WTC11 (cell line): ENCODE results near the gene SLITRK2. TPM values are rescaled to one million over a fixed set of nuclear protein-coding genes. Genes with fewer than 3 reads are reported as not detected.

Experiments used
- ATAC-seq: fragments of 200-7000 bp; cut with Tn5 transposase; 2 replicates; pipeline ENCODE4 v1.10.0; 2021; ENCODE audit warnings: mild to moderate bottlenecking, moderate library complexity
- CTCF ChIA-PET: fragments of 300-600 bp; sonication (Branson Sonifier 250); formaldehyde crosslinking; loops from one replicate; lab custom pipeline; 2021; ENCODE audit warnings: antibody characterized with exemption; lab: Charles Lee
- POLR2A ChIA-PET: fragments of 350-600 bp; sonication (Branson Sonifier 250); formaldehyde crosslinking; loops from one replicate; lab custom pipeline; 2021; ENCODE audit warnings: antibody characterized with exemption; lab: Charles Lee
- DNase-seq: peaks from one replicate; pipeline ENCODE4 v3.0.0; 2021; ENCODE audit warnings: low spot score
- H3K27ac Mint-ChIP-seq: 2 replicates; pipeline ENCODE4 v1.8.0; 2021; ENCODE audit warnings: mixed read lengths
- H3K27me3 Mint-ChIP-seq: 2 replicates; pipeline ENCODE4 v1.8.0; 2021; ENCODE audit warnings: low read depth, mild to moderate bottlenecking, moderate library complexity, mixed read lengths
- H3K36me3 Mint-ChIP-seq: 2 replicates; pipeline ENCODE4 v1.8.0; 2021; ENCODE audit warnings: mixed read lengths
- H3K4me1 Mint-ChIP-seq: 2 replicates; pipeline ENCODE4 v1.8.0; 2022; ENCODE audit warnings: mixed read lengths
- H3K4me3 Mint-ChIP-seq: 2 replicates; pipeline ENCODE4 v1.8.0; 2021; ENCODE audit warnings: mild to moderate bottlenecking, moderate library complexity, mixed read lengths
- H3K9me3 Mint-ChIP-seq: 2 replicates; pipeline ENCODE4 v1.8.0; 2021; ENCODE audit warnings: mixed read lengths
- AR ChIP-seq: fragments of 250-450 bp; sonication (Bioruptor Pico); IDR thresholded peaks from 2 replicates; pipeline ENCODE4 v1.9.0; 2021; ENCODE audit warnings: mild to moderate bottlenecking
- ARID4B ChIP-seq: sonication (generic); formaldehyde crosslinking; IDR thresholded peaks from 2 replicates; pipeline ENCODE4 v1.8.0; 2023; ENCODE audit warnings: missing genetic modification reagents, mild to moderate bottlenecking, borderline replicate concordance
- CREM ChIP-seq: sonication (generic); formaldehyde crosslinking; IDR thresholded peaks from 2 replicates; pipeline ENCODE4 v1.8.1; 2022; ENCODE audit warnings: mild to moderate bottlenecking, missing genetic modification reagents, moderate library complexity
- E2F1 ChIP-seq: sonication (generic); formaldehyde crosslinking; IDR thresholded peaks from 2 replicates; pipeline ENCODE4 v1.8.0; 2022; ENCODE audit warnings: mild to moderate bottlenecking, missing genetic modification reagents
- ELF4 ChIP-seq: sonication (generic); formaldehyde crosslinking; IDR thresholded peaks from 2 replicates; pipeline ENCODE4 v1.8.1; 2022; ENCODE audit warnings: low read depth, mild to moderate bottlenecking, moderate library complexity, missing genetic modification reagents
- ESRRA ChIP-seq: sonication (generic); formaldehyde crosslinking; IDR thresholded peaks from 2 replicates; pipeline ENCODE4 v1.8.1; 2022; ENCODE audit warnings: mild to moderate bottlenecking, missing genetic modification reagents, borderline replicate concordance
- GTF2I ChIP-seq: fragments of 250-450 bp; sonication (Bioruptor Pico); conservative IDR thresholded peaks from 2 replicates; pipeline ENCODE4 v1.4.0; 2021; ENCODE audit warnings: mild to moderate bottlenecking
- HMGA2 ChIP-seq: fragments of 250-450 bp; sonication (Bioruptor Pico); IDR thresholded peaks from 2 replicates; pipeline ENCODE4 v1.4.0; 2021; ENCODE audit warnings: mild to moderate bottlenecking, moderate library complexity
- JUN ChIP-seq: sonication (generic); formaldehyde crosslinking; IDR thresholded peaks from 2 replicates; pipeline ENCODE4 v1.8.0; 2023; ENCODE audit warnings: mild to moderate bottlenecking, missing genetic modification reagents
- NR1H2 ChIP-seq: sonication (generic); formaldehyde crosslinking; IDR thresholded peaks from 2 replicates; pipeline ENCODE4 v1.9.0; 2021; ENCODE audit warnings: mild to moderate bottlenecking, moderate library complexity, missing genetic modification reagents
- NR3C1 ChIP-seq: sonication (generic); formaldehyde crosslinking; conservative IDR thresholded peaks from 2 replicates; pipeline ENCODE4 v1.8.1; 2023; ENCODE audit warnings: low read depth, mild to moderate bottlenecking, missing genetic modification reagents
- PREB ChIP-seq: sonication (generic); formaldehyde crosslinking; IDR thresholded peaks from 2 replicates; pipeline ENCODE4 v1.8.1; 2022; ENCODE audit warnings: mild to moderate bottlenecking, missing genetic modification reagents, moderate library complexity, borderline replicate concordance
- PRRX2 ChIP-seq: fragments of 250-450 bp; sonication (Bioruptor Pico); IDR thresholded peaks from 2 replicates; pipeline ENCODE4 v1.8.0; 2021; ENCODE audit warnings: mild to moderate bottlenecking
- SMAD3 ChIP-seq: sonication (generic); formaldehyde crosslinking; IDR thresholded peaks from 2 replicates; pipeline ENCODE4 v1.8.0; 2022; ENCODE audit warnings: missing genetic modification reagents, mild to moderate bottlenecking, borderline replicate concordance
- TCF7 ChIP-seq: sonication (generic); formaldehyde crosslinking; IDR thresholded peaks from 2 replicates; pipeline ENCODE4 v1.8.0; 2022; ENCODE audit warnings: mild to moderate bottlenecking, low read depth, missing genetic modification reagents, moderate library complexity
- USF1 ChIP-seq: sonication (generic); formaldehyde crosslinking; IDR thresholded peaks from 2 replicates; pipeline ENCODE4 v1.8.0; 2022; ENCODE audit warnings: mild to moderate bottlenecking, missing genetic modification reagents
- ZMAT4 ChIP-seq: fragments of 250-450 bp; sonication (Bioruptor Pico); IDR thresholded peaks from 2 replicates; pipeline ENCODE4 v1.9.0; 2021; ENCODE audit warnings: mild to moderate bottlenecking
- ZNF512 ChIP-seq: sonication (generic); formaldehyde crosslinking; IDR thresholded peaks from 2 replicates; pipeline ENCODE4 v1.8.1; 2022; ENCODE audit warnings: missing genetic modification reagents, borderline replicate concordance
- ZNF532 ChIP-seq: fragments of 250-450 bp; sonication (Bioruptor Pico); IDR thresholded peaks from 2 replicates; pipeline ENCODE4 v1.9.0; 2021; ENCODE audit warnings: mild to moderate bottlenecking, borderline replicate concordance
- total RNA-seq: library from RNA; stranded (reverse); gene quantifications from 3 replicates; pipeline ENCODE4 v1.2.3, GENCODE V29; 2021

The SLITRK2 gene
- total RNA-seq, 1 experiment from 2014 or later = not detected

GRCh38 chrX:145848448-145848847, 30.8 kb downstream of the SLITRK2 start:
- Mint-ChIP-seq H3K4me3 (no peak overlapping the region), H3K9me3 (peaks cover 44% of the 10 kb centered on the region)
- no peak for ATAC-seq

GRCh38 chrX:145848857-145849256, 31.2 kb downstream of the SLITRK2 start:
- CTCF ChIA-PET = no interaction called here
- Mint-ChIP-seq H3K4me1 (no peaks in the 10 kb centered on the region), H3K9me3 (peaks cover 41% of the 10 kb centered on the region)

More at GRCh38 chrX:145848448-145848847, 30.8 kb downstream of the SLITRK2 start:
- DNase-seq = no peak
- Mint-ChIP-seq H3K27ac (no peak overlapping the region), H3K27me3 (no peaks in the 10 kb centered on the region; the same call in 1 of the 2 replicates), H3K36me3 (peaks cover 17% of the 10 kb centered on the region), H3K4me1 (no peaks in the 10 kb centered on the region)
- ChIA-PET CTCF (no interaction called here), POLR2A (no interaction called here)
- no peak for TF ChIP-seq ZMAT4 (CRISPR knock-in tag)
- no peak for TF ChIP-seq ELF4 (CRISPR knock-in tag)
- TF ChIP-seq PRRX2 = no peak
- no peak for TF ChIP-seq SMAD3 (CRISPR knock-in tag)

More at GRCh38 chrX:145848857-145849256, 31.2 kb downstream of the SLITRK2 start:
- no peak overlapping the region for H3K27ac Mint-ChIP-seq
- H3K36me3 Mint-ChIP-seq = peaks cover 15% of the 10 kb centered on the region
- TF ChIP-seq NR1H2 (CRISPR knock-in tag) (no peak), PREB (CRISPR knock-in tag) (no peak), ARID4B (CRISPR knock-in tag) (no peak), ESRRA (CRISPR knock-in tag) (no peak), JUN (no peak), AR (CRISPR knock-in tag) (no peak), GTF2I (no peak), CREM (CRISPR knock-in tag) (no peak), NR3C1 (CRISPR knock-in tag) (no peak), HMGA2 (no peak), ZNF532 (CRISPR knock-in tag) (no peak), ZNF512 (CRISPR knock-in tag) (no peak), USF1 (CRISPR knock-in tag) (no peak), TCF7 (CRISPR knock-in tag) (no peak), E2F1 (CRISPR knock-in tag) (no peak)
- no peak overlapping the region for H3K4me3 Mint-ChIP-seq
- no peak for ATAC-seq
- POLR2A ChIA-PET = no interaction called here
- no peaks in the 10 kb centered on the region; the same call in 1 of the 2 replicates for H3K27me3 Mint-ChIP-seq
- no peak for DNase-seq
